BLaER1 (cell line): ENCODE measurements around the gene GATA3.

Experiments
- H3K27ac ChIP-seq: shearing (Covaris generic); formaldehyde crosslinking; 2 replicates; pipeline ENCODE4 v1.8.1; 2022
- H3K27me3 ChIP-seq: shearing (Covaris generic); formaldehyde crosslinking; 2 replicates; pipeline ENCODE4 v1.8.1; 2022
- H3K36me3 ChIP-seq: shearing (Covaris generic); formaldehyde crosslinking; 2 replicates; pipeline ENCODE4 v1.8.1; 2022
- H3K4me1 ChIP-seq: shearing (Covaris generic); formaldehyde crosslinking; 2 replicates; pipeline ENCODE4 v1.8.1; 2022
- H3K4me2 ChIP-seq: shearing (Covaris generic); formaldehyde crosslinking; 2 replicates; pipeline ENCODE4 v1.8.1; 2022
- H3K4me3 ChIP-seq: shearing (Covaris generic); formaldehyde crosslinking; 2 replicates; pipeline ENCODE4 v1.8.1; 2022
- H3K9ac ChIP-seq: shearing (Covaris generic); formaldehyde crosslinking; 2 replicates; pipeline ENCODE4 v1.8.1; 2022
- H3K9me3 ChIP-seq: shearing (Covaris generic); formaldehyde crosslinking; 2 replicates; pipeline ENCODE4 v1.8.1; 2022
- H4K20me1 ChIP-seq: shearing (Covaris generic); formaldehyde crosslinking; 2 replicates; pipeline ENCODE4 v1.8.1; 2022
- Cebpa-rat ChIP-seq: shearing (Covaris generic); IDR thresholded peaks from 2 replicates; pipeline ENCODE4 v1.8.1; 2022

GATA3 gene

GRCh38 chr10:8086315-8086714 lies 31.8 kb downstream of the GATA3 start:
- no peak overlapping the region for H3K9ac ChIP-seq
- no peaks in the 10 kb centered on the region for H4K20me1 ChIP-seq
- TF ChIP-seq Cebpa-rat: no peak
- H3K36me3 ChIP-seq: no peaks in the 10 kb centered on the region
- no peak overlapping the region for H3K27ac ChIP-seq
- no peaks in the 10 kb centered on the region for H3K4me1 ChIP-seq
- H3K9me3 ChIP-seq: no peaks in the 10 kb centered on the region
- no peak overlapping the region for H3K4me3 ChIP-seq
- H3K27me3 ChIP-seq: no peaks in the 10 kb centered on the region
- H3K4me2 ChIP-seq: no peak overlapping the region

DNA sequence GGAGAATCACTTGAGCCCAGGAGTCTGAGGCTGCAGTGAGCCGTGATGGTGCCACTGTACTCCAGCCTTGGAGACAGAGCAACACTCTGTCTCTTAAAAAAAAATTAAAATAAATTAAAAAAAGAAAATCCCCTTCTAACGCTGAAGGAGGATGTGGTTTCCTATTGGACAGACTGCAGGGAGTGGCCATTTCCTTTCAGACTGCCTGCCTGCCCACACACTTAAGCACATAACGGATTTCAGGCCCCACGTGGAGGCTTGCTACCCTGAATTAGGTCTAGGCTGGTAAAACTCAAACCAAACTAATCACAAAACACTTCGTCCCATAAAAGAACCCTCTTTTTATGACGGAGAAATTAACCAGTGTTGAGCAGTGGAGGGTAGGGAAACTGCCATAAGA lies 34.0 kb downstream of the GATA3 start:
- no peaks in the 10 kb centered on the region for H3K36me3 ChIP-seq
- no peak for TF ChIP-seq Cebpa-rat
- H3K4me1 ChIP-seq: no peaks in the 10 kb centered on the region
- no peak overlapping the region for H3K4me3 ChIP-seq
- no peak overlapping the region for H3K9ac ChIP-seq
- H3K27me3 ChIP-seq: no peaks in the 10 kb centered on the region
- H3K27ac ChIP-seq: no peak overlapping the region
- no peak overlapping the region for H3K4me2 ChIP-seq
- H3K9me3 ChIP-seq: no peaks in the 10 kb centered on the region
- no peaks in the 10 kb centered on the region for H4K20me1 ChIP-seq

DNA sequence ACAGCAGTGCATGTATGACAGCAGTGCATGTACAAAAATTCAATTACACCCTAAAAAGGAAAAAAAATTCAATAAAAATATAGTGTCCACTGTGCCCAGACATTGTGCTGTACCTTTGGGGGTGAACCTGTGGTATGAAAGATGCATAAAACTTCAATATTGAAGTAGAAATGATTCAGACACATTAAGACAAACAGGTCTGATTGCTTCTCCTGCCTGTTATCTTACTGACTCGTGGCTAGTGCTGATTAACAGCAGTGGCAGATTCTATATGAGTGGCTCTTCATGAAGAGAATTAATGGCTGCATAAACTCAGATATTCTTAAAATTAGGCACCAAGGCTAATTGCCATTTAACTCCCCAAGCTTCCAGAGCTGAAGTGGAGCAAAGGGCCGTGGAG lies 37.9 kb downstream of the GATA3 start:
- Histone ChIP-seq H3K9ac (no peak overlapping the region), H3K27me3 (no peaks in the 10 kb centered on the region), H3K36me3 (no peaks in the 10 kb centered on the region), H3K9me3 (no peaks in the 10 kb centered on the region), H3K27ac (no peak overlapping the region), H3K4me3 (no peak overlapping the region), H3K4me2 (no peak overlapping the region), H3K4me1 (no peaks in the 10 kb centered on the region), H4K20me1 (no peaks in the 10 kb centered on the region)
- no peak for TF ChIP-seq Cebpa-rat

DNA sequence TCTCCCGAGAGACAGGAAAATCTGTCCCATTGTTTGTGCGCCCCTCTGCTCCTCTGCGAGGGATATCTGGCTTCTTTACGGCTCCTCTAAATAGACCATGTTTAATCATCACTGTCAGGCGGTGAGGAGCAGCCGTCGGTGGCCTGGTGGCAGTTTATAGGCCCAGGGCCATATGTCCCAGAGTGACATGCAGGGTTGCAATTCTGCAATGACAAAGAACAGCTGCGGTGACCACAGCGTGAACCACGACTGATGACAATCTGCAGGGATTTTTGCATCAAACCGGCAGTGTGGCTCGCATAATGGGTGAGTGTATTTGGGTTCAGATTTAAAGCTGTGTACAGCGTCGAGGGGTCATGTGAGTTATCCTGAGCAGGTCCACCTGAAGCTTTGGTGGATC lies 41.5 kb downstream of the GATA3 start:
- no peak overlapping the region for H3K9ac ChIP-seq
- TF ChIP-seq Cebpa-rat: no peak
- no peaks in the 10 kb centered on the region for H3K4me1 ChIP-seq
- no peak overlapping the region for H3K27ac ChIP-seq
- no peaks in the 10 kb centered on the region for H4K20me1 ChIP-seq
- H3K27me3 ChIP-seq: no peaks in the 10 kb centered on the region
- H3K36me3 ChIP-seq: no peaks in the 10 kb centered on the region
- H3K4me3 ChIP-seq: no peak overlapping the region
- no peaks in the 10 kb centered on the region for H3K9me3 ChIP-seq
- no peak overlapping the region for H3K4me2 ChIP-seq

DNA sequence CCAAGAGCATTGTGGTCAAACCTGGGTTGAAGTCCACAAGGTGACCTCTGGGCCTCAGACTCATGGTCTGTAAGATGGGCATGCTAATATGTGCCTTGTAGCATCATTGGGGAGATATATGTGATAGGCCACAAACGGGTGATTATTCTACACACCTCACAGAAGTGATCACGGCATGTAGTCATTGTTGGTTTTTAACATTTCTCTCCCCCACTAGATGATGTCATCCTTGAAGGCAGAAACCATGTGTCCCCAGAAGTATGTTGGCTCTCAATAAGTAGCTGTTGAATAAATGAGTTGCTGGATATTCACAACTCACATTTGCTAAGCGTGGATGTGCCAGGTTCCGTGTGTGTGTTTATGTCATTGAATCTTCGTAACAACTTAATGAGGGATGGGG lies 42.4 kb downstream of the GATA3 start:
- no peaks in the 10 kb centered on the region for H3K4me1 ChIP-seq
- H3K27me3 ChIP-seq: no peaks in the 10 kb centered on the region
- H3K4me3 ChIP-seq: no peak overlapping the region
- no peaks in the 10 kb centered on the region for H4K20me1 ChIP-seq
- no peaks in the 10 kb centered on the region for H3K36me3 ChIP-seq
- H3K27ac ChIP-seq: no peak overlapping the region
- no peak for TF ChIP-seq Cebpa-rat
- H3K4me2 ChIP-seq: no peak overlapping the region
- H3K9me3 ChIP-seq: no peaks in the 10 kb centered on the region
- H3K9ac ChIP-seq: no peak overlapping the region

- Histone ChIP-seq H3K9me3 (no peaks in the 10 kb centered on the region), H3K4me1 (peaks cover 8% of the 10 kb centered on the region; the same call in 1 of the 2 replicates)
Measured at GRCh38 chr10:8100366-8100765, 45.9 kb downstream of the GATA3 start.

DNA sequence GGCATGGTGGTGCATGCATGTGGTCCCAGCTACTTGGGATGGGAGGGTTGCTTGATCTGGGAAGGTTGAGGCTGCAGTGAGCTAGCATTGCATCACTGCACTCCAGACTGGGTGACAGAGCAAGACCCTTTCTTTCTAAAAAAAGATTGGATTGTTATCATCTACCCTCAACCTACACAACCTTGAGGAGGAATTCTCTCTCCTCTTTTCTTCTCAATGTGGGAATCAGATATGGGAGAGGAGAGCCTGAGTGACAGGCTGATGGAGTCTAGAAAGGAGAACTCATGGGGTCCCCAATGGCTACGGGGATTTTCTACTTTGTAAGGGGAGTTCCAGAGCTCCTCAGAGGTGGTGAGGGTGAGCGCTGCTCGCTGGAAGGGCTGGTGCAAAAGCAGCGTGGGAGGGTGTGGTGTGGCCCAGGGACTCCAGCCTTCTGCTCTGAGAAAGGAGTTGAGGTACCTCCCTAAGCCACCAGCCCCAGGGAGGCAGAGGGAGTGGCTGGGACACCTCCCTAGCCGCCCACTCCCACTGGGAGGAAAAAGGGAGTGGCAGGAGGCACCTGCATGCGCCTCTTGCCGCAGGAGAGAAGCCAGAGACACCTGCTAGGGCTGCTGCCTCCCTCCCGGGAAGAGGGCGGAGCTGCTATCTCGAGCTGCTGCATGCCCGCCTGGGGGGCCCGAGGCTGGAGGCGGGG lies 48.4 kb downstream of the GATA3 start:
- H4K20me1 ChIP-seq: no peaks in the 10 kb centered on the region
- H3K4me1 ChIP-seq: peaks cover 8% of the 10 kb centered on the region; the same call in 1 of the 2 replicates
- no peaks in the 10 kb centered on the region for H3K36me3 ChIP-seq
- H3K9me3 ChIP-seq: no peaks in the 10 kb centered on the region
- no peaks in the 10 kb centered on the region for H3K27me3 ChIP-seq
- TF ChIP-seq Cebpa-rat: no peak
- H3K9ac ChIP-seq: no peak overlapping the region
- 0 out of 2 replicates have a peak overlapping the region, but pooled peaks have one; percentile 19 for H3K4me2 ChIP-seq
- H3K27ac ChIP-seq: no peak overlapping the region
- H3K4me3 ChIP-seq: no peak overlapping the region

More at GRCh38 chr10:8100366-8100765, 45.9 kb downstream of the GATA3 start:
- Histone ChIP-seq H3K9ac (no peak overlapping the region), H3K4me2 (no peak overlapping the region), H4K20me1 (no peaks in the 10 kb centered on the region), H3K36me3 (no peaks in the 10 kb centered on the region), H3K27ac (no peak overlapping the region), H3K27me3 (no peaks in the 10 kb centered on the region), H3K4me3 (no peak overlapping the region)
- TF ChIP-seq Cebpa-rat: no peak

- no peak overlapping the region for H3K4me3 ChIP-seq
- no peak overlapping the region for H3K27ac ChIP-seq
- H3K9me3 ChIP-seq: no peaks in the 10 kb centered on the region
- no peak for TF ChIP-seq Cebpa-rat
- peaks cover 8% of the 10 kb centered on the region; the same call in 1 of the 2 replicates for H3K4me1 ChIP-seq
- H4K20me1 ChIP-seq: no peaks in the 10 kb centered on the region
- H3K9ac ChIP-seq: no peak overlapping the region
- no peaks in the 10 kb centered on the region for H3K27me3 ChIP-seq
- H3K4me2 ChIP-seq: no peak overlapping the region
- no peaks in the 10 kb centered on the region for H3K36me3 ChIP-seq
Measured at GRCh38 chr10:8103543-8103942, 49.1 kb downstream of the GATA3 start.

- TF ChIP-seq Cebpa-rat: no peak
Measured at GRCh38 chr10:8104005-8104404, 49.5 kb downstream of the GATA3 start.

GRCh38 chr10:8104721-8105120 lies 50.2 kb downstream of the GATA3 start:
- Histone ChIP-seq H3K4me2 (no peak overlapping the region), H3K36me3 (no peaks in the 10 kb centered on the region), H4K20me1 (no peaks in the 10 kb centered on the region), H3K4me1 (peaks cover 8% of the 10 kb centered on the region; the same call in 1 of the 2 replicates), H3K27ac (no peak overlapping the region), H3K27me3 (no peaks in the 10 kb centered on the region), H3K9ac (no peak overlapping the region), H3K9me3 (no peaks in the 10 kb centered on the region), H3K4me3 (no peak overlapping the region)
- no peak for TF ChIP-seq Cebpa-rat

More at GRCh38 chr10:8104005-8104404, 49.5 kb downstream of the GATA3 start:
- Histone ChIP-seq H3K36me3 (no peaks in the 10 kb centered on the region), H3K4me1 (peaks cover 8% of the 10 kb centered on the region; the same call in 1 of the 2 replicates), H3K9ac (no peak overlapping the region), H3K9me3 (no peaks in the 10 kb centered on the region), H3K27me3 (no peaks in the 10 kb centered on the region), H4K20me1 (no peaks in the 10 kb centered on the region), H3K4me2 (no peak overlapping the region), H3K27ac (no peak overlapping the region), H3K4me3 (no peak overlapping the region)
